HepG2 (cell line): Measurements from ENCODE around the gene SSNA1. TPM values are rescaled to one million over a fixed set of nuclear protein-coding genes. Genes with fewer than 3 reads are reported as not detected.

Experiments used
- ATAC-seq: fragments of 200-7000 bp; cut with Tn5 transposase; 3 replicates; pipeline ENCODE4 v1.9.1; 2020; ENCODE audit warnings: mild to moderate bottlenecking, moderate library complexity
- BruUV-seq: library from RNA; stranded (reverse); fragments of 400-500 nt; replicated peaks from 2 replicates; lab custom pipeline; 2021; lab: Mats Ljungman, UMichigan
- CTCF ChIA-PET: fragments of 300-600 bp; formaldehyde crosslinking; extraction: SDS; loops from one replicate; lab custom pipeline; 2021; ENCODE audit warnings: low total read pairs, inconsistent platforms, low intra/inter-chr PET ratio; lab: Yijun Ruan, JAX
- POLR2A ChIA-PET: fragments of 350-600 bp; sonication (Branson Sonifier 250); formaldehyde crosslinking; loops from one replicate; lab custom pipeline; 2020; ENCODE audit warnings: antibody characterized with exemption, inconsistent platforms; lab: Yijun Ruan, JAX
- DNase-seq: peaks from one replicate; pipeline ENCODE4 v3.0.0-alpha.2; 2015; ENCODE audit warnings: low spot score
- FAIRE-seq: peaks from 3 replicates; lab custom pipeline; 2011; peaks lifted over from hg19 to GRCh38; lab: Jason Lieb, UNC
- H2AFZ ChIP-seq: one replicate; pipeline ENCODE4 v1.6.1; 2011; ENCODE audit warnings: low read length, inconsistent platforms
- H3K27ac ChIP-seq: fragments of 300-600 bp; 3 replicates; pipeline ENCODE4 v1.8.0; 2011; ENCODE audit warnings: mixed run types, mild to moderate bottlenecking, mixed read lengths, low read length, inconsistent platforms; ENCODE audit not compliant: insufficient read depth; ENCODE audit errors: extremely low read length
- H3K27me3 ChIP-seq, 2 experiments: fragments of 200-600 bp in 1 of 2; 2 replicates in 1 of 2; 3 replicates in 1 of 2; pipeline versions ENCODE4 v1.6.0 to v1.8.0; 2011; ENCODE audit warnings: low read length in 2 of 2, mild to moderate bottlenecking in 2 of 2, moderate library complexity in 2 of 2, inconsistent platforms in 1 of 2; ENCODE audit not compliant: insufficient read depth in 2 of 2, control insufficient read depth in 1 of 2
- H3K36me3 ChIP-seq, 2 experiments: fragments of 200-600 bp in 1 of 2; replicated peaks in 1 of 2; 2 replicates in 1 of 2; 3 replicates in 1 of 2; pipeline versions ENCODE4 v1.5.1 to v1.8.0; 2011; ENCODE audit warnings: low read length in 2 of 2, inconsistent platforms in 1 of 2; ENCODE audit not compliant: insufficient read depth in 2 of 2, control insufficient read depth in 1 of 2
- H3K4me1 ChIP-seq: 2 replicates; pipeline ENCODE4 v1.5.1; 2012; ENCODE audit warnings: low read length, inconsistent platforms; ENCODE audit not compliant: insufficient read depth
- H3K4me2 ChIP-seq: 2 replicates; pipeline ENCODE4 v1.6.0; 2011; ENCODE audit warnings: low read depth, low read length, inconsistent platforms
- H3K4me3 ChIP-seq, 3 experiments: fragments of 200-600 bp in 1 of 3; sonication (generic), shearing (Covaris generic) in 1 of 3; replicated peaks in 1 of 3; 2 replicates each; pipeline ENCODE4 v1.5.1; 2011 to 2016; ENCODE audit warnings: low read length in 3 of 3, inconsistent platforms in 2 of 3, low read depth in 2 of 3, mild to moderate bottlenecking in 2 of 3, control low read depth in 1 of 3, mixed read lengths in 1 of 3; ENCODE audit not compliant: insufficient read depth in 1 of 3
- H3K79me2 ChIP-seq: one replicate; pipeline ENCODE4 v1.6.1; 2011; ENCODE audit warnings: low read length, inconsistent platforms; ENCODE audit not compliant: insufficient read depth
- H3K9ac ChIP-seq: 2 replicates; pipeline ENCODE4 v1.6.0; 2011; ENCODE audit warnings: mild to moderate bottlenecking, low read depth, low read length, inconsistent platforms; ENCODE audit not compliant: insufficient read depth
- H3K9me3 ChIP-seq: 2 replicates; pipeline ENCODE4 v1.5.1; 2012; ENCODE audit warnings: mild to moderate bottlenecking, low read length
- H4K20me1 ChIP-seq: 2 replicates; pipeline ENCODE4 v1.6.0; 2011; ENCODE audit warnings: inconsistent platforms, mild to moderate bottlenecking, low read length, moderate library complexity; ENCODE audit not compliant: insufficient read depth
- ELF1 ChIP-seq: sonication (generic); formaldehyde crosslinking; IDR thresholded peaks from 2 replicates; pipeline ENCODE4 v1.4.0; 2020; ENCODE audit warnings: missing genetic modification reagents
- IKZF4 ChIP-seq: sonication (generic); formaldehyde crosslinking; IDR thresholded peaks from 2 replicates; pipeline ENCODE4 v1.5.1; 2020; ENCODE audit warnings: borderline replicate concordance, mild to moderate bottlenecking, low read depth, missing genetic modification reagents; ENCODE audit errors: not compliant biosample characterization
- NFYB ChIP-seq: sonication (generic); formaldehyde crosslinking; IDR thresholded peaks from 2 replicates; pipeline ENCODE4 v1.4.0; 2020; ENCODE audit warnings: missing genetic modification reagents
- NONO ChIP-seq, 2 experiments: fragments of 450-650 bp in 1 of 2; sonication (generic) in 1 of 2; formaldehyde crosslinking in 1 of 2; IDR thresholded peaks in 1 of 2; conservative IDR thresholded peaks in 1 of 2; 2 replicates each; pipeline versions ENCODE4 v1.6.1 to v1.8.0; 2017 to 2022; ENCODE audit warnings: mild to moderate bottlenecking in 1 of 2, missing genetic modification reagents in 1 of 2, moderate library complexity in 1 of 2
- ZFX ChIP-seq: sonication (generic); formaldehyde crosslinking; IDR thresholded peaks from 2 replicates; pipeline ENCODE4 v1.4.0; 2020; ENCODE audit warnings: mild to moderate bottlenecking, low read depth, missing genetic modification reagents, moderate library complexity
- ZNF670 ChIP-seq: sonication (generic); formaldehyde crosslinking; IDR thresholded peaks from 2 replicates; pipeline ENCODE4 v1.8.0; 2022; ENCODE audit warnings: mild to moderate bottlenecking, missing genetic modification reagents, borderline replicate concordance
- WGBS: methylation state at CpG from one replicate; pipeline ENCODE4 v1.1.6; 2017; ENCODE audit warnings: low lambda C conversion rate; 5-methylcytosine and 5-hydroxymethylcytosine counted together
- in situ Hi-C: cut with HindIII; loops from 2 replicates; pipeline ENCODE4 v1.10.0; 2017; ENCODE audit warnings: low pct_unique_long_range_greater_than_20kb; ENCODE audit not compliant: extremely low pct_ligation_motif_present
- intact Hi-C: fragments of 100-400 bp; cut with micrococcal nuclease; formaldehyde crosslinking; loops from one replicate; pipeline ENCODE4 v1.10.0; 2022; ENCODE audit not compliant: unreplicated experiment
- polyA plus RNA-seq, 8 experiments: library from polyadenylated mRNA; depleted of rRNA in 3 of 8; stranded (reverse) in 7 of 8; unstranded in 1 of 8; fragments of >200 nt; fragmentation: Illumina TruSeq in 4 of 8; extraction: Trizol in 4 of 8; gene quantifications; 2 replicates each; pipeline versions ENCODE4 v1.2.1 to v1.2.3, GENCODE V29; 2011 to 2016; ENCODE audit warnings: low read depth in 4 of 8, missing spikeins in 1 of 8, mixed read lengths in 1 of 8; ENCODE audit not compliant: insufficient read depth in 1 of 8
- total RNA-seq, 5 experiments: library from RNA; depleted of rRNA; stranded (reverse); fragments of >200 nt; fragmentation: Illumina TruSeq; extraction: Trizol; gene quantifications; 2 replicates each; pipeline ENCODE4 v1.2.3, GENCODE V29; 2016; ENCODE audit warnings: low read depth in 1 of 5

Gene SSNA1
- total and polyA plus RNA-seq, 2 of the 13 experiments (the other 11 are each of a cell fraction or from before 2014, with no cell fraction given), result 35.9 to 49.4 TPM

DNA sequence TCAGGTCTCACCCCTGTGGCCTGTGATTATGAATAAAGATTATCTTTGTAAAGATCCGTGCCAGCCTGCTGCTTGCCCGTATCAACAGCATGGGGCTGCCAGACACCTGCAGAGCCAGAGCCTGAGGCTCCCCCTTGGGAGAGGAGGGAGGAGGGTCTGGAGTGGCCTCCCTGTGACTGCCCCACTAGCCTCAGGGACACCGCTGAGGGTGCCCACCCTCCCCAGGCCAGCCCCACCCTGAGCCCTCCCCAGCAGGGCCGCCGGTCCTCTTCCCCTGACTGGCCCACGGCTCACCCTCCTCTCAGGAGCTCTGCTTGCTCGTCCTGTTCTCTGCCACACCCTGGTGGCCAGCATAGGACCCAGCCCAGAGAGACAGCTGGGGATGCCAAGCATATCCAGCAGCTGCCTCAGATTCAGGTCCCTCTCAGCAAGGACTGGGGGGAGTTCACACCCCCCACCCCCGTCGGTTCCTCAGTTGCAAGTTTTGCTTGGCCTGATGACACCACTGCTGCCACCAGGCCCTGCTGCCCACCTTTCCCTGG lies 1.9 kb downstream of the SSNA1 start (continued):
- TF ChIP-seq NFYB (CRISPR knock-in tag), result no peak
- no peak for TF ChIP-seq ZFX (CRISPR knock-in tag)
- TF ChIP-seq ELF1 (CRISPR knock-in tag), result no peak
- TF ChIP-seq IKZF4 (CRISPR knock-in tag), result no peak

GRCh38 chr9:137191245-137191644 lies 2.8 kb downstream of the SSNA1 start:
- WGBS, result 100% methylated on average over 1 of the region's 3 CpGs
- peaks cover 45% of the 10 kb centered on the region for H3K79me2 ChIP-seq

More at GRCh38 chr9:137191245-137191644, 2.8 kb downstream of the SSNA1 start:
- no peak overlapping the region for H3K4me2 ChIP-seq
- intact Hi-C loops (no loop called here), in situ Hi-C loops (no loop called here)
- peaks cover 9 to 14% of the 10 kb centered on the region in 2 experiments; a peak in 3 of 5 replicates for H3K36me3 ChIP-seq
- CTCF ChIA-PET, result interaction anchor here (0.9 kb wide), 1 partner anchor 36 kb away, joined by 3 read pairs; the partner anchor contains the start of gene RNF224
- no peak overlapping the region for H3K4me3 ChIP-seq
- ATAC-seq, result no peak
- POLR2A ChIA-PET, result interaction anchor here (3.2 to 3.8 kb wide), 3 partner anchors 7 to 32 kb away, joined by 38 to 52 read pairs (median 47); partner anchors contain the start of genes RNF208 and TPRN
- BruUV-seq, result no TSS peak
- H3K9ac ChIP-seq, result no peak overlapping the region
- H3K9me3 ChIP-seq, result no peaks in the 10 kb centered on the region
- H3K4me1 ChIP-seq, result peaks cover 47% of the 10 kb centered on the region
- no peaks in the 10 kb centered on the region for H4K20me1 ChIP-seq
- no peak for FAIRE-seq
- no peak overlapping the region for H3K27ac ChIP-seq
- no peak for TF ChIP-seq ZNF670
- no peak for TF ChIP-seq NONO (IDR thresholded peaks at IDR 0.05)
- TF ChIP-seq NONO (CRISPR knock-in tag; conservative IDR thresholded peaks at IDR 0.05), result 0 out of 2 replicates have a peak, but pooled peaks have one; percentile 19
- TF ChIP-seq, all 625 proteins: peak for 1
- Histone ChIP-seq H3K27me3 (no peaks in the 10 kb centered on the region), H2AFZ (no peak overlapping the region)
- DNase-seq, result no peak
